OCI-LY7 (cell line): ENCODE data around the gene PCNT. TPM values are rescaled to one million over a fixed set of nuclear protein-coding genes. Genes with fewer than 3 reads are reported as not detected.

ENCODE experiments used
- BruUV-seq: library from RNA; stranded (reverse); fragments of 400-500 nt; replicated peaks from 2 replicates; lab custom pipeline; 2021; lab: Mats Ljungman, UMichigan
- CTCF ChIA-PET: fragments of 300-600 bp; sonication (Branson Sonifier 250); formaldehyde crosslinking; loops from one replicate; lab custom pipeline; 2022; ENCODE audit warnings: antibody characterized with exemption; ENCODE audit not compliant: unreplicated experiment; lab: Charles Lee
- POLR2A ChIA-PET: fragments of 300-600 bp; sonication (Branson Sonifier 250); formaldehyde crosslinking; loops from one replicate; lab custom pipeline; 2022; ENCODE audit warnings: antibody characterized with exemption; lab: Charles Lee
- DNase-seq: peaks from one replicate; pipeline ENCODE4 v3.0.0-alpha.2; 2015; ENCODE audit warnings: low spot score
- H2AFZ ChIP-seq: fragments of 200-600 bp; sonication (generic), shearing (Covaris generic); 2 replicates; pipeline ENCODE4 v1.6.1; 2014; ENCODE audit warnings: mild to moderate bottlenecking, antibody characterized with exemption, low read length, moderate library complexity
- H3K27ac ChIP-seq: fragments of 200-600 bp; sonication (generic); 2 replicates; pipeline ENCODE4 v1.5.1; 2014; ENCODE audit warnings: mixed run types, low read depth, mild to moderate bottlenecking, moderate library complexity, low read length, inconsistent platforms; ENCODE audit not compliant: poor library complexity, severe bottlenecking
- H3K36me3 ChIP-seq: fragments of 200-600 bp; sonication (generic); 2 replicates; pipeline ENCODE4 v1.6.1; 2014; ENCODE audit warnings: mild to moderate bottlenecking, antibody characterized with exemption, low read length, moderate library complexity, mixed read lengths; ENCODE audit not compliant: insufficient read depth
- H3K4me1 ChIP-seq: fragments of 200-600 bp; sonication (generic); 2 replicates; pipeline ENCODE4 v1.5.1; 2014; ENCODE audit warnings: mild to moderate bottlenecking, low read length; ENCODE audit not compliant: insufficient read depth, poor library complexity, severe bottlenecking
- H3K4me2 ChIP-seq: fragments of 200-600 bp; sonication (generic); 2 replicates; pipeline ENCODE4 v1.6.1; 2014; ENCODE audit warnings: mild to moderate bottlenecking, low read length
- H3K4me3 ChIP-seq: fragments of 200-600 bp; sonication (generic); 2 replicates; pipeline ENCODE4 v1.5.1; 2014; ENCODE audit warnings: mild to moderate bottlenecking, low read depth, low read length; ENCODE audit not compliant: poor library complexity, severe bottlenecking
- H3K79me2 ChIP-seq: fragments of 200-600 bp; sonication (generic); 2 replicates; pipeline ENCODE4 v1.6.1; 2016; ENCODE audit warnings: low read depth, mild to moderate bottlenecking, low read length, moderate library complexity, mixed read lengths; ENCODE audit not compliant: insufficient read depth
- H3K9me2 ChIP-seq: fragments of 200-600 bp; sonication (generic); 2 replicates; pipeline ENCODE4 v1.6.1; 2016; ENCODE audit warnings: mild to moderate bottlenecking, low read length, mixed read lengths; ENCODE audit not compliant: insufficient read depth
- H3K9me3 ChIP-seq: fragments of 200-600 bp; sonication (generic); 2 replicates; pipeline ENCODE4 v1.6.1; 2014; ENCODE audit warnings: mild to moderate bottlenecking, mixed run types, low read length, mixed read lengths
- H4K20me1 ChIP-seq: fragments of 200-600 bp; sonication (generic); 2 replicates; pipeline ENCODE4 v1.6.1; 2014; ENCODE audit warnings: mild to moderate bottlenecking, antibody characterized with exemption, low read length, moderate library complexity, mixed read lengths; ENCODE audit not compliant: insufficient read depth
- CTCF ChIP-seq: fragments of 200-600 bp; sonication (generic); conservative IDR thresholded peaks from 2 replicates; pipeline ENCODE4 v1.5.1; 2014; ENCODE audit warnings: mild to moderate bottlenecking, antibody characterized with exemption, low read length, moderate library complexity, mixed read lengths
- EZH2phosphoT487 ChIP-seq: fragments of 200-600 bp; sonication (generic); IDR thresholded peaks from 2 replicates; pipeline ENCODE4 v1.6.1; 2018; ENCODE audit warnings: low read depth, borderline replicate concordance, mild to moderate bottlenecking, mixed run types, antibody characterized with exemption, low read length, moderate library complexity, mixed read lengths
- intact Hi-C: fragments of 100-400 bp; cut with micrococcal nuclease; formaldehyde crosslinking; loops from one replicate; pipeline ENCODE4 v1.10.0; 2022; ENCODE audit not compliant: unreplicated experiment
- total RNA-seq, 2 experiments: library from RNA; depleted of rRNA in 1 of 2; stranded (reverse); fragments of >200 nt in 1 of 2; shearing (Covaris generic) in 1 of 2; gene quantifications; 2 replicates each; pipeline ENCODE4 v1.2.3, GENCODE V29; 2014 to 2022

The PCNT gene
- total RNA-seq, 2 experiments from 2014 or later = 48.4 to 84.1 TPM

- H4K20me1 ChIP-seq = no peaks in the 10 kb centered on the region
- ChIA-PET CTCF (no interaction called here), POLR2A (no interaction called here)
- H2AFZ ChIP-seq = no peak overlapping the region
- intact Hi-C loops = no loop called here
- H3K27ac ChIP-seq = no peak overlapping the region
- no peaks in the 10 kb centered on the region for H3K9me3 ChIP-seq
- H3K79me2 ChIP-seq = no peaks in the 10 kb centered on the region
- TF ChIP-seq CTCF (no peak), EZH2phosphoT487 (no peak)
- no peak overlapping the region for H3K4me2 ChIP-seq
- H3K9me2 ChIP-seq = no peaks in the 10 kb centered on the region
- peaks cover 85% of the 10 kb centered on the region for H3K36me3 ChIP-seq
- H3K4me3 ChIP-seq = no peak overlapping the region
- no peak for DNase-seq
- peaks cover 29% of the 10 kb centered on the region for H3K4me1 ChIP-seq
- BruUV-seq = no TSS peak
These were observed 30.1 kb downstream of the PCNT start for GRCh38 chr21:46354046-46354445.

- TF ChIP-seq EZH2phosphoT487 (no peak), CTCF (no peak)
- H3K27ac ChIP-seq = no peak overlapping the region
- CTCF ChIA-PET = no interaction called here
These were observed 30.6 kb downstream of the PCNT start for GRCh38 chr21:46354518-46354917.

GRCh38 chr21:46355161-46356004, 31.4 kb downstream of the PCNT start:
- ChIA-PET CTCF (no interaction called here), POLR2A (no interaction called here)
- Histone ChIP-seq H3K79me2 (no peaks in the 10 kb centered on the region), H2AFZ (no peak overlapping the region), H3K27ac (peak overlapping the region; percentile 97), H3K4me3 (no peak overlapping the region), H3K4me1 (peaks cover 29% of the 10 kb centered on the region), H4K20me1 (no peaks in the 10 kb centered on the region), H3K36me3 (peaks cover 84% of the 10 kb centered on the region), H3K4me2 (no peak overlapping the region), H3K9me2 (no peaks in the 10 kb centered on the region), H3K9me3 (no peaks in the 10 kb centered on the region)
- TF ChIP-seq CTCF (no peak), EZH2phosphoT487 (no peak)
- DNase-seq = no peak
- no TSS peak for BruUV-seq
- intact Hi-C loops = loop anchor here (2.0 kb wide), 1 partner anchor 31 kb away; the partner anchor contains the start of gene PCNT

More at GRCh38 chr21:46354518-46354917, 30.6 kb downstream of the PCNT start:
- Histone ChIP-seq H3K36me3 (peaks cover 85% of the 10 kb centered on the region), H3K9me2 (no peaks in the 10 kb centered on the region), H3K4me3 (no peak overlapping the region), H3K4me2 (no peak overlapping the region), H3K79me2 (no peaks in the 10 kb centered on the region), H2AFZ (no peak overlapping the region), H3K4me1 (peaks cover 29% of the 10 kb centered on the region), H4K20me1 (no peaks in the 10 kb centered on the region), H3K9me3 (no peaks in the 10 kb centered on the region)
- intact Hi-C loops = no loop called here
- no TSS peak for BruUV-seq
- DNase-seq = no peak
- POLR2A ChIA-PET = no interaction called here
